ENCODE results near the gene LGR4.

Gene LGR4

GRCh38 chr11:27412192-27412691 lies 60.3 kb downstream of the LGR4 start:
- Histone ChIP-seq H3K27me3 (ENCODE audit: control insufficient read depth, insufficient read depth, low read length) (no peaks in the 10 kb centered on the region), H3K27ac (ENCODE audit: low read depth, low read length) (no peak overlapping the region), H3K4me1 (ENCODE audit: control insufficient read depth, insufficient read depth, low read length) (no peaks in the 10 kb centered on the region), H3K4me3 (ENCODE audit: low read length) (no peak overlapping the region), H3K36me3 (ENCODE audit: control insufficient read depth, insufficient read depth, low read length) (no peaks in the 10 kb centered on the region), H3K9ac (ENCODE audit: low read length) (no peak overlapping the region)

DNA sequence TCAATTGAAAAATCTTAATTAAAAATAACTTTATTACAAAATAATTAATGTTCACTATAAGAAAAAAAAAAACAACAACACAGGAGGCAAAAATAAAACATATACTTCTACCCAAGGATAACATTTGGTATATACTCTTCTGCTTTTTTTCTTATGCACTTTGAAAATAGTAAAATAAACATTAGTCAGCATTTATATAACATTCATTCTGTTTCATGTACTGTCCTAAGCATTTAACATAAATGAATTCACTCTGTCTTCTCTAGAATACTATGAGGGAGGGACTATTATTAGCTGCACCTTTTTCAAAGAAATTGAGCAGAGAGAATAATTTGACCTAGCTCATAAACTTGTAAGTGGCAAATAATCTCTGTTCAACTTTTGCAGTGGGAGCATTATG lies 61.3 kb downstream of the LGR4 start:
- Histone ChIP-seq H3K4me1 (ENCODE audit: control insufficient read depth, insufficient read depth, low read length) (no peaks in the 10 kb centered on the region), H3K9ac (ENCODE audit: low read length) (no peak overlapping the region)

DNA sequence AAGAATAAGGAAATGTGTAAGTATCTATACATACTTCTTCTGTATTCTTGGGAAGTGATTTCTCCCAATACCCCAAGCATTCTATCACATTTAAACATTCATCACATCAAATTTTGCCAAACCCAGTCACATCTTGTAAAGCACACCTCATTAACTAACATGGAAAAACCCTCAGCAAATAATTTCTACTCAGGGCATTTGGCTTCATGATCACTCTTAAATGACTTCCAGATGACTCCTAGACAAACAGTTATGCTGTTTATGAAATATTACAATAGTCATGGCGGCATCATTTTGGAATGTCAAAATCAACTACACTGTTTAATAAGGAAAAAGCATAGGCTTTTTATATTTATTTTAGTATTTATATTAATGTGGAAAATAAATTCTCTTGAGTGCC lies 62.3 kb downstream of the LGR4 start:
- no peak overlapping the region for H3K27ac ChIP-seq (ENCODE audit: low read depth, low read length)
- H3K4me3 ChIP-seq (ENCODE audit: low read length) = no peak overlapping the region

More for the DNA sequence above, 61.3 kb downstream of the LGR4 start:
- no peak overlapping the region for H3K4me3 ChIP-seq (ENCODE audit: low read length)
- H3K36me3 ChIP-seq (ENCODE audit: control insufficient read depth, insufficient read depth, low read length) = no peaks in the 10 kb centered on the region
- no peak overlapping the region for H3K27ac ChIP-seq (ENCODE audit: low read depth, low read length)
- H3K27me3 ChIP-seq (ENCODE audit: control insufficient read depth, insufficient read depth, low read length) = no peaks in the 10 kb centered on the region

DNA sequence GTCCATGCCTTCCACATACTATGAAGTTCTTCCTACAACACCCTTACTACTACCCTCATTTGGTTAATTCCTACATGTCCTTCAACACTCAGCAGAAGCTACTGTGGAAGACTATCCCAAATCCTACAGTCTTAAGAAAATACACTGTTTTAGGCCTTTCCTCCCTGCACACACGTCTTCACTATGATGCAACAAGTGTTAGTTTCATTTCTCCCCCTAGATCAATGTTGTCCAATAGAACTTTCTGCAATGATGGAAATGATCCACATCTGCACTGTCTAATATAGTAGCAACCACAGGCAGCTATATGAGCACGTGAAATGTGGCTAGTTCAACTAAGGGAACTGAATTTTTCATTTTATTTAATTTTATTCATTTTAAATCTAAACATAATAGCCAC lies 62.8 kb downstream of the LGR4 start:
- Histone ChIP-seq H3K27ac (ENCODE audit: low read depth, low read length) (no peak overlapping the region), H3K9ac (ENCODE audit: low read length) (no peak overlapping the region), H3K36me3 (ENCODE audit: control insufficient read depth, insufficient read depth, low read length) (no peaks in the 10 kb centered on the region), H3K4me3 (ENCODE audit: low read length) (no peak overlapping the region), H3K4me1 (ENCODE audit: control insufficient read depth, insufficient read depth, low read length) (no peaks in the 10 kb centered on the region), H3K27me3 (ENCODE audit: control insufficient read depth, insufficient read depth, low read length) (no peaks in the 10 kb centered on the region)

More for the DNA sequence above, 62.3 kb downstream of the LGR4 start:
- no peaks in the 10 kb centered on the region for H3K4me1 ChIP-seq (ENCODE audit: control insufficient read depth, insufficient read depth, low read length)
- no peak overlapping the region for H3K9ac ChIP-seq (ENCODE audit: low read length)
- no peaks in the 10 kb centered on the region for H3K27me3 ChIP-seq (ENCODE audit: control insufficient read depth, insufficient read depth, low read length)
- no peaks in the 10 kb centered on the region for H3K36me3 ChIP-seq (ENCODE audit: control insufficient read depth, insufficient read depth, low read length)

DNA sequence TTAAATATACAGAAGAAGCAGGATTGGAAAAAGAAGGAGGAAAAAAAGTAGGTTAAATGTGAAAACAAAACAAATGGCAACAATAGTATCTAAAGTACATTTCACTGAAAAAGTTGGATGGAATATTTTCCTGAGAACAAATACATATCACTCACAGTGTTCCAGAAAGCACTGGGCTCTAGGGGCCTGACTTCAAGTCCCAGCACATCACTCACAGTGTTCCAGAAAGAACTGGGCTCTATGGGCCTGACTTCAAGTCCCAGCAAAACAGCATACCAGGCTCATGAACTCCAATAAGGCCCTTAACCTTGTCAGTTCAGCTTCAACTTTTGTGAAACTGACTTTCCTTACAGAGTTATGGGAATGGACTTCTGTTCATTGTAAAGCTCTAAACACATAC lies 63.5 kb downstream of the LGR4 start:
- Histone ChIP-seq H3K4me3 (ENCODE audit: low read length) (no peak overlapping the region), H3K27ac (ENCODE audit: low read depth, low read length) (no peak overlapping the region), H3K9ac (ENCODE audit: low read length) (no peak overlapping the region), H3K4me1 (ENCODE audit: control insufficient read depth, insufficient read depth, low read length) (no peaks in the 10 kb centered on the region), H3K27me3 (ENCODE audit: control insufficient read depth, insufficient read depth, low read length) (no peaks in the 10 kb centered on the region), H3K36me3 (ENCODE audit: control insufficient read depth, insufficient read depth, low read length) (no peaks in the 10 kb centered on the region)

DNA sequence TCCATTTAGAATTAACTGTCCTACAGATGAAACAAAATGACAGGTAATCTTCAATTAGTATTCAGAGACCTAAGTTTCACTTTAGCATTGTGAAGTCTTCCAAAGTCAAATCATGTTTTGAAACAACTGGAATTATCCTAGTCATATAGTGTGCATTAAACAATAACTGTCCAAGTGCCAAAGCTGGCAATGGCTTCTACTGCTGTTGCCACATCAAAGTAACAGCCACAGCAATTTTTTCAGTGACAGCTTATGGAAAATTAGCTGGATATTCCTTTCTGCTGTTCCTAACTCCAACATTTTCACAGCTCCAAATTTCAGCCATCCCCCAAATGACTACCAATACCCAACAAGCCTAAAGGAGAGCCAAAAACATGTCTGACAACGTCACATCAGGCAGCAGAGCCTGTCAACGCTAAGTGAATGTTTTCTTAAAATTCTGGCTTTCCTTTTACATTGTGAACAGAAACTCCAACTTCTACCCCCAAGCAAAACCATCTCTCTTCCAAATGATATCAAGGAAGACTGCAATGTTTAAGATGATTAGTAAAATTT lies 64.3 kb downstream of the LGR4 start:
- H3K27me3 ChIP-seq (ENCODE audit: control insufficient read depth, insufficient read depth, low read length) = no peaks in the 10 kb centered on the region
- H3K36me3 ChIP-seq (ENCODE audit: control insufficient read depth, insufficient read depth, low read length) = no peaks in the 10 kb centered on the region
- no peak overlapping the region for H3K4me3 ChIP-seq (ENCODE audit: low read length)
- H3K9ac ChIP-seq (ENCODE audit: low read length) = no peak overlapping the region
- no peak overlapping the region for H3K27ac ChIP-seq (ENCODE audit: low read depth, low read length)
- no peaks in the 10 kb centered on the region for H3K4me1 ChIP-seq (ENCODE audit: control insufficient read depth, insufficient read depth, low read length)

DNA sequence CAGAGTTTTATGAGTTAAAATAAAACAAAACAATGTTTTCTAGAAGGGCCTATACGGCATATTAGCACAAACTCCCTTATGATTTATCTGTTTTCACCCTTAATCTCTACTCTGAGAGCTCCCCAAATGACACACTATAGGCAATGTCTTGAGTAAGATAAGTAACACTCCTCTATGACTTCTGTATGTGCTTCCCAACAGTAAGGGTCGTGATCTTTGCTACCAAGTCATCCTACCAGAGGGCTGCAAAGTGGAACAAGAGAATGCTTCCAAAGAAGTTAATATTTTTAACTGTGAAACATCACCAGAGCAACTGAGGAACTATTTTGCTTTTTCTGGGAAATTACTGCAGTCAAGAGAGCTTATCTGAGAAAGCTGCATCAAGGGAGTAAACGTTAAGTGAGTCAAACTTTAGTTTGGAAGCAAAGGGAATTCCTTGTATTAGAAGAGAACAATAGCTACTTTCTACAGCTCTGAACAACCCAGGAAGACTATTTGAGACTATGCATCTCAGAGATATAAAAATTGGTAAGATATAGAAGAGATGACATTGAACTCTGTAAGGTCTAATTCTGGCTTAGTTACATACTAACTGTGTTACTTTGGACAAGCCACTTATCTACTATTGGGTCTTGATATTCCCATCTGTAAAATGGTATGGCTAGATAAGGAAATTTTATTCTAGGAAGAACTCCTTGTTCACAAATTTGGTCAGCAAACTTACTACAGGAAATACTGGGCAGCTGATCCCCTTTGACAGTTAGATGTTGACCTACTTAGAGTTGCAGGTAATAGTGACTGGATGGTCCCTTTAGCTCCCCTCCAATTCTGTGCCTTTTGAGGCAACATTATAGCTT lies 65.9 kb downstream of the LGR4 start:
- no peaks in the 10 kb centered on the region for H3K27me3 ChIP-seq (ENCODE audit: control insufficient read depth, insufficient read depth, low read length)
- H3K36me3 ChIP-seq (ENCODE audit: control insufficient read depth, insufficient read depth, low read length) = no peaks in the 10 kb centered on the region
- H3K4me1 ChIP-seq (ENCODE audit: control insufficient read depth, insufficient read depth, low read length) = no peaks in the 10 kb centered on the region
- no peak overlapping the region for H3K9ac ChIP-seq (ENCODE audit: low read length)
- H3K27ac ChIP-seq (ENCODE audit: low read depth, low read length) = no peak overlapping the region
- H3K4me3 ChIP-seq (ENCODE audit: low read length) = no peak overlapping the region

- Histone ChIP-seq H3K27ac (ENCODE audit: low read depth, low read length) (no peak overlapping the region), H3K27me3 (ENCODE audit: control insufficient read depth, insufficient read depth, low read length) (no peaks in the 10 kb centered on the region), H3K4me3 (ENCODE audit: low read length) (no peak overlapping the region), H3K36me3 (ENCODE audit: control insufficient read depth, insufficient read depth, low read length) (no peaks in the 10 kb centered on the region), H3K9ac (ENCODE audit: low read length) (no peak overlapping the region), H3K4me1 (ENCODE audit: control insufficient read depth, insufficient read depth, low read length) (no peaks in the 10 kb centered on the region)
These were observed 67.5 kb downstream of the LGR4 start for GRCh38 chr11:27405134-27405533.

DNA sequence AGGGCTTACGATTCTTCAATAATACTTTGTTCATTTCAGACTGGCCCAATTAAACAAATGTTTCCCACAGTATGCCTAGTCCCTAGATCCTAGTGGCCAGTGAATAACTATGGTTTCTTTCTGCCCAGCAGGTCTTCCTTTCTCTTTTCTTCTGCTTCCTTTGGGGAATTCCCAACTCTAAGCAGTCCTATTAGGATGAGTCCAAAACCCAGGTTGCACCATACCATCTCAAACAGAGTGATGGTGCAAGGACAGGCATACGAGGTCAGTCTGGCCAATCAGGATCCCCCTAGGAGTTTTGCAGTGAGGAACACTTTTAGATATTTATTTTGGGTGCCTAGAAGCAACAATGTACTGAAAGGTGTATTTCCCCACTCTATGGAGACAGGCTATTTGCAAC lies 68.2 kb downstream of the LGR4 start:
- Histone ChIP-seq H3K4me1 (ENCODE audit: control insufficient read depth, insufficient read depth, low read length) (no peaks in the 10 kb centered on the region), H3K9ac (ENCODE audit: low read length) (no peak overlapping the region), H3K36me3 (ENCODE audit: control insufficient read depth, insufficient read depth, low read length) (no peaks in the 10 kb centered on the region), H3K27me3 (ENCODE audit: control insufficient read depth, insufficient read depth, low read length) (no peaks in the 10 kb centered on the region), H3K27ac (ENCODE audit: low read depth, low read length) (no peak overlapping the region), H3K4me3 (ENCODE audit: low read length) (no peak overlapping the region)

- no peak overlapping the region for H3K27ac ChIP-seq (ENCODE audit: low read depth, low read length)
- no peaks in the 10 kb centered on the region for H3K36me3 ChIP-seq (ENCODE audit: control insufficient read depth, insufficient read depth, low read length)
- H3K27me3 ChIP-seq (ENCODE audit: control insufficient read depth, insufficient read depth, low read length) = no peaks in the 10 kb centered on the region
- no peak overlapping the region for H3K9ac ChIP-seq (ENCODE audit: low read length)
- no peaks in the 10 kb centered on the region for H3K4me1 ChIP-seq (ENCODE audit: control insufficient read depth, insufficient read depth, low read length)
- no peak overlapping the region for H3K4me3 ChIP-seq (ENCODE audit: low read length)
These were observed 69.4 kb downstream of the LGR4 start for GRCh38 chr11:27403195-27403594.

DNA sequence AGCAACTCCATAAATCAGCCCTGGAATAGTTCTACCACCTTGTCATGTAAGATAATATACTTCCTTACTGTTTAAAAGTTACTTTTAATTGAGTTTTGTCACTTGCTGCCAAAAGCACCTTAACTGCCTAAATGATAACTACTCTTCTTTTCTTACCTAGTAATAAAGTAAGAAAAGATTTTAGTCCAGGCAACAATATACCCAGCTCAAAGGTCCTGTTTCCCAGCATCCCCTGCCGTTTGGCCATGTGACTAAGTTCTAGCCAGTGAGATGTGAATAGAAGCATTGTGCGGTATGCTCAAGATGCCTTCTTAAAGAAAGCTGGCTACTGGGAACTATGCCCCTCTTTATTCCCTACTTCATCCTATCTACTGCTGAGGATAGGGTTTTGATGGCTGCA lies 70.1 kb downstream of the LGR4 start:
- Histone ChIP-seq H3K27ac (ENCODE audit: low read depth, low read length) (no peak overlapping the region), H3K27me3 (ENCODE audit: control insufficient read depth, insufficient read depth, low read length) (no peaks in the 10 kb centered on the region), H3K9ac (ENCODE audit: low read length) (no peak overlapping the region), H3K4me1 (ENCODE audit: control insufficient read depth, insufficient read depth, low read length) (no peaks in the 10 kb centered on the region), H3K36me3 (ENCODE audit: control insufficient read depth, insufficient read depth, low read length) (no peaks in the 10 kb centered on the region), H3K4me3 (ENCODE audit: low read length) (no peak overlapping the region)

DNA sequence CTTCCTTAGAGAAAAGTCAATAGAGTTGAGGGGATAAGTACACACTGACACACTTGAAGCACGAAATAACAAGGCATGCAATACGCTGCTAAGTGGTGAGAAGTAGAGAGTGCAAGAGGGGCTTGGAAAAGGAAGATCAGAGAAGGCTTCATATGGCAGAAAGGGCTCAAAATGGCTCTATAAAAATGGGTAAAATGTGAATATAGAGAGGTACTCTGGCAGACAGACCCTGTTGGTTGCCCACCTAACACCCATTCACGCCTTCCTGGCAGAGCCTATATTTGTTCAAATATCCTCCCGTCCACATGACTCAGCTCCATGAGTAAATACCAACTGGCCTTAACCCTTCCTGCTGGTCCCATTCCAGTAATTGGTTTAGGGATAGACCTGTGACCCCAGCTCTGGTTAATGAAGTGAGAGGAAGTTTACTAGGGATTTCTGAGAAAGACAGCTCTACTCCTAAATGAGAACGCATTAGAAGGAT lies 70.7 kb downstream of the LGR4 start:
- Histone ChIP-seq H3K9ac (ENCODE audit: low read length) (no peak overlapping the region), H3K4me3 (ENCODE audit: low read length) (no peak overlapping the region), H3K36me3 (ENCODE audit: control insufficient read depth, insufficient read depth, low read length) (no peaks in the 10 kb centered on the region)

More for the DNA sequence above, 70.7 kb downstream of the LGR4 start:
- Histone ChIP-seq H3K4me1 (ENCODE audit: control insufficient read depth, insufficient read depth, low read length) (no peaks in the 10 kb centered on the region), H3K27ac (ENCODE audit: low read depth, low read length) (no peak overlapping the region), H3K27me3 (ENCODE audit: control insufficient read depth, insufficient read depth, low read length) (no peaks in the 10 kb centered on the region)

All from rectal smooth muscle tissue (tissue), 1 donor.